SK-N-SH treated with all-trans-retinoic acid at 6 μM for 48 hours (cell line): Measurements from ENCODE around the gene LRP2.

Source experiments
- PATZ1 ChIP-seq: fragments of 250-450 bp; sonication (Bioruptor Pico); IDR thresholded peaks from 2 replicates; pipeline ENCODE4 v1.8.0; 2020; ENCODE audit warnings: mild to moderate bottlenecking, moderate library complexity, borderline replicate concordance
- PPARA ChIP-seq: fragments of 250-450 bp; sonication (Bioruptor Pico); IDR thresholded peaks from 2 replicates; pipeline ENCODE4 v1.5.0; 2020; ENCODE audit warnings: mild to moderate bottlenecking, borderline replicate concordance
- RARB ChIP-seq: fragments of 250-450 bp; sonication (Bioruptor Pico); IDR thresholded peaks from 2 replicates; pipeline ENCODE4 v1.8.0; 2021; ENCODE audit warnings: mild to moderate bottlenecking, moderate library complexity

- TF ChIP-seq RARB (CRISPR knock-in tag) = no peak
- TF ChIP-seq PATZ1 (CRISPR knock-in tag) = no peak
- no peak for TF ChIP-seq PPARA
Observed at GRCh38 chr2:169139145-169139544, 223.2 kb downstream of the LRP2 start.
